CD4-positive, alpha-beta T cell treated with Interleukin-6 at 100 ng/mL for 8 hours (primary cell): Measurements from ENCODE around the gene DHRS9.
A peak's percentile ranks its signal among the peaks of the same experiment; 100 is the strongest.
"Not testable (repeated sequence)": the region's sequence is repeated elsewhere in the genome, so short reads cannot be mapped to it uniquely, and the experiment has no call there.

Experiments
- DNase-seq: peaks from one replicate; pipeline ENCODE4 v3.0.0-alpha.2; 2020; ENCODE audit warnings: mixed read lengths, low spot score

Gene DHRS9

DNA sequence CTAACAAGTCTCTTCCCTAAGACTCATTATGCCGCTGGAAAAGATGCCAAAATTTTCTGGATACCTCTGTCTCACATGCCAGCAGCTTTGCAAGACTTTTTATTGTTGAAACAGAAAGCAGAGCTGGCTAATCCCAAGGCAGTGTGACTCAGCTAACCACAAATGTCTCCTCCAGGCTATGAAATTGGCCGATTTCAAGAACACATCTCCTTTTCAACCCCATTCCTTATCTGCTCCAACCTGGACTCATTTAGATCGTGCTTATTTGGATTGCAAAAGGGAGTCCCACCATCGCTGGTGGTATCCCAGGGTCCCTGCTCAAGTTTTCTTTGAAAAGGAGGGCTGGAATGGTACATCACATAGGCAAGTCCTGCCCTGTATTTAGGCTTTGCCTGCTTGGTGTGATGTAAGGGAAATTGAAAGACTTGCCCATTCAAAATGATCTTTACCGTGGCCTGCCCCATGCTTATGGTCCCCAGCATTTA, 26.3 kb downstream of the DHRS9 start:
- DNase-seq: no peak

DNA sequence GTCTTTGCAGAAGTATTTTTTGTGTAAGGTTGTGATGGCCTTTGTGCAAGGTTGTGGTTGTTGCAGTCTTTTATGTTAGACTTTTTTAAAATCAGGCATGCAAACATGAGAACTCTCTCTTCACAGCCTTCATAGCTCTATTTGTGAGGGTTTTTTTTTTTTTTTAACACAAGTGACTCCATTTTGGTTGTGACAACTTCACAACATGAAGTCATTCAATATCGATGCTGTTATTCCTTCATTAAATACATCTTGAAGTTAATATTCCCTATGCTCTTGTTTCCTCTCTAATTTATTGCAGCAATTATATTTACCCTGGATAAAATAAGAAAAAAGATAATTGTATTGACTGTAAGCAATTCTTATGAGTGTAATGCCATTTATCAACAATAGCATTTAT, 35.5 kb downstream of the DHRS9 start:
- no peak for DNase-seq

DNA sequence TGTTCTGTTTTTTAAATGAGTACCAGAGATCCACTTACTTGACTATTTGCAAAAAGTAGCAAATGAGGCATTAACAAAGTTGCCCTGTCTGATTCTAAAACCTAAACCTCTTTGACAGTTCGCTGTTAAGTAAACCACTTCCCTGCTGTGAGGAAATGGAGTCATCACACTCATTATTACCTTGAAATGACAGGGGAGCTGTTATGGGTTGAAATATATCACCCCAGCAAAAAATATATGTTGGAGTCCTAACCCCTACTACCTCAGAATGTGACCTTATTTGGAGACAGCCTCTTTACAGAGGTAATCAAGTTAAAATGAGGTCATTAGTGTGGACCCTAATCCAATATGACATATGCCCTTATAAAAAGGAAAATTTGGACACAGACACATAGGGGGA, 36.1 kb downstream of the DHRS9 start:
- DNase-seq: peak; percentile 36

DNA sequence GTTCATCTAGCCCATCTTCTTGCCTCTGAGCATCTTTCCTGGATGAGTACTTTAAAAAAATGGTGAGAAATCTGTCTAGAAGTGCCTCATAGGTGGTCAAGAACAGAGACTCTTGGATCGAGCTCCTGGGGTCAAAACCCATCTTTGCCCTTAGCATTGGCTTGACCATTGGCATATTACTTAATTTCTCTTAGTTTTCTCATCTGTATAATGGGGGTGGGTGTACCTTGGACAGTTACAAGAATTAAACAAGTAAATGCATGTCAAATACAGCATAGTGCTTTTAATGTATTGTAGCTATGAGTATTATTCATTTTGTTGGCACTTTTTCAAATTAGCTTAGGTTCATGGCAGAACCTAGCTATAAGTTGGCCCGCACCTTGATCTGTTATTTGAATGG, 36.8 kb downstream of the DHRS9 start:
- no peak for DNase-seq

DNA sequence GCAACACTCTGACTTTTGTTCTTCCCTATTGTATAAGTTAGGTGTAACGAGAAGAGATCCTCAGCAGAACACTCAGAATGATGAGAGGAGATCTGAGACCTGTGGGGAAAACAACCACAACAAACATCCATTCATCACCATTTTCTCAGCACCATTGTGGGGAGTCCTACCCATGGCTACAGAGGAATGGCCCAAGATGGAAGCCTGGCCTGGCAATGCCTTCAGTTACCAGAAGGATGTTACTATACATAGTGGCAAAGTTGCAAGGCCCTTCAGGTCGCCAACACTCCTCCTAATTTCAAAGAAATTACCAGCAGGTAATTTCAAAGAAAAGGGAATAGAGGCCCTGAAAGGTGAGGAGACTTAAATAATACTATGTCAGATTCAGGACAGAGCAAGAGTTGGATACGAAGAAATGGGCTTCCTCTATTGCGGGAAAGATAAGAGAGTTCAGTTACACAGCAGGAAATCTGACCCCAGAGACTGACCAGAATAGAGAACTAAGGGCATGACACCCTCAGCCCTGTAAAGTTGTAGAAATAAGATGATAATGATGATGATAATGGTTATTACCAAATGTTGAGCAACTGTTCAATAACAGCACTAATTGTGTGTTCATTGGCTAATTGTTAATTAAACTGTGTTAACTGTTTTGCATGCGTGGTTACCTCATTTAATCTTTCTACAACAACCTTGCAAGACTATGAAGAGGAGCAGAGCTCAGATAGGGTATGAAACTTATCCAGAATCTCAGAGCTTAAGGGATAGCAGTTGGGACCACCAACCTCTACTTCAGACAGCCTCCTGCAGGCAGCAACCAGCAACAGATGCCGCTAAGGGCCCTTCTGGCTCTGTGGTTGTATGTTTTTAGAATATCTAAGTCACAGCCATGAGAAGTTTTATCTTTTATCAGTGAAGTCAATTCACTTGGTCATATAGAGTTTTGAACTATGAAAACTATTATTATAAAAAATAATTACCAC, 37.5 kb downstream of the DHRS9 start:
- DNase-seq: no peak

DNA sequence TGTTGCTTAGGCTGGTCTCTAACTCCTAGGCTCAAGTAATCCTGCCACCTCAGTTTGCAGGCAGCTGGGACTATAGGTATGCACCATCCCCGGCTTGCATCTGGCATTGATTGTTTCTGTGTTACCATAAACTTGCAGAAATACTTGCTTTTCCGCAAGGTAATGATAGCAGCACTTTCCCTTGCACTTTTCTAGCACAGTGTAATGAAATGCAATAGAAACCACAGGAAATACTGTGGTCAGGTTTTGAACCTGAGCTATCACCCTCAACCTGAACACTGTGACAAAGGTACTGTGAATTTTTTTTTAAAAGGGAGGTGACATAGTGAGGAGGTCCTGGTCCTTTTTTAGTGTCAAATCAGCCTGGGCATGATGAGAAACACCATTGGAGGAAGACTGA, 38.3 kb downstream of the DHRS9 start:
- peak; percentile 69 for DNase-seq

DNA sequence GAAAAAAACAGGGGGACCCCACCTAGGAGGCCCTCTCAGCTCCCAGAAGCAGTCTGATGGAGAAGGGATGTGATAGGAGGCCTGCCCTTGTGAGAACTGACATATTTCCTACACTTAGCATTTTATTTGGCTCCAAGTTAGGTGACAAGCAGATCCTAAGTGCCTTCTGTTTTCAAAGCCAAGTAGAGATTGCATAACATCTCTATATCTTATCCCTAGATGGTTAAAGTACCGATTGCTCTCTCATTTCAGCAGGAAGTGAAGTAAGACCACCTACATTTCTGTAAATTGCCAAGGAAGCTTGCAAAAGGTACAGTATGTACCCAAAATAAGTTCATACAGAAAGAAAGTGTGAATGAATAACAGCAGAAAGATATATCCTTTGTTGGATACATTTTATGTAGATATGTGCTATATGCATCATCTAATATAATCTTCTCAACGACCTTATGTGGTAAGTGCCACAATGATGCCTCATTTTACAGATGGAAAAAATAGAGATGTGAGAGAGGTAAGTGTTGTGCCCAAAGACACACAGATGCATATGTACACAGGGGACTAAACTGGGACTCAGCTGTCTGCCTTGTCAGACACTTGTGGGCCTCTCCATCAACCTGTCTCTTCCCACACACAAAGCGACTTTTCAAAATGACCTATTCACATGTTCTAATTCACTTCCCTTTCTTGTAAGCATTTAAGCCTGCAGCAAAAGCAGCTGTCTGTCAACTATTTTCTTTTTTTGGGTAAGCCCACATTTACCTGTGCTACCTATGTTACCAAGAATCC, 38.9 kb downstream of the DHRS9 start:
- no peak for DNase-seq

DNA sequence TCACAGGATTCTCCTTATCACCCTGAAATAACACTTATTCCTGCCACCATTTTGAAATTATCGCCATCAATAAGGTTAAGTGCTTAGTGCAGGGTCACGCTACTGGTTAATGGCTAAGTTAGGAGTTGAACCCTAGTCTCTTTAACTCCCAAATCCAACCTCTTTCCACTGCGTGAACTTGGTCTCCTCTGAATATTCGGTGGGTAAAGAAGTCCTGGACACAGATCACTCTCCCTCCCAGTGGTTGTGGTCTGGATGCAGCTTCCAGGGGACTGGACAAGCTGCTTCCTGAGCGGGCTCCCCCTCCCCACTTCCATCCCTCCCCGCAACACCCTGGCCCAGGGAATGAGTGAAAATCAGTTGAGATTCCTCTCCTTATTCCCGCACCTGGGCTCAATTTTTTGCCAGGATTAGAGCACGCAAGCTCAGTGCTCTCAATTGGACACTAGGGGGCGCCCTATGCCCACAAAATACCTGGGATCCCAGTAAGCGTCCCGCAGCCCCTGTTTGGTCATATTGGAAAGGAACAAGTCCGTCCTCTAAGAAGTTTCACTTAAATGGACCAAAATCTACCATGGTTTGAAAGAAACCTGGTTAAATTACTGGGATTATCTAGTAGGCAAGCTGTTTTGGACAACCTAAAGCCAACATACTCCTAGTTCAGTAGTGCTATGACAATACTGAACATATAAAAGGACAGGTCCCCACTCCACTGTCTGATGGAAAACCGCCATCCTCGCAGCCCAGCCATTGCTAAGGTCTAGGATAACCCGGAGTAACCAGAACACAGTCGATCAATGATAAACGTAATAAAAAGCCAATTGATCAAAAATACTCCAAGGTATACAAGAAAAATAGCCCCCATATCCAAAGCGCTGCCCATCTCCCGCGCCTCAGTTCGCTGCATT, 40.4 kb downstream of the DHRS9 start:
- DNase-seq: peak; percentile 72

DNA sequence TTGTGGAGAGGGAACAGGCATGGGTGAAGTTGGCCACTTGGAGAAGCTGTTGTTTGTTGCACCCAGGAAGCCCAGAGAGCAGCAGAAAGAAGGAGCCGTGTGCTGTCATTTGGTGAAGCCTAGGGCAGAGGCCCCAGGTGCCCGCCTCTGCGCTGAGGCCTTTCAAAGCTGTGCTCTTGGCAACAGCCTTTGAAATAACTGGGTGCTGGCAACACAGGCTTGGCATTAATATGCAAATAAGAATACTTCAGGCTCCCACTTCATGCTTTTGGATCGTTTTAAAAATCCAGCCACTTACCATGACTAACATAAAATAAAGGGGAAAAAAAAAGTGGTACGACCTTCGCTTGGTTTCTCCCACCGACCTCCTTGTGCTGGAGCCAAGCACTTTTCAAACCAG, 41.1 kb downstream of the DHRS9 start:
- DNase-seq: no peak

DNA sequence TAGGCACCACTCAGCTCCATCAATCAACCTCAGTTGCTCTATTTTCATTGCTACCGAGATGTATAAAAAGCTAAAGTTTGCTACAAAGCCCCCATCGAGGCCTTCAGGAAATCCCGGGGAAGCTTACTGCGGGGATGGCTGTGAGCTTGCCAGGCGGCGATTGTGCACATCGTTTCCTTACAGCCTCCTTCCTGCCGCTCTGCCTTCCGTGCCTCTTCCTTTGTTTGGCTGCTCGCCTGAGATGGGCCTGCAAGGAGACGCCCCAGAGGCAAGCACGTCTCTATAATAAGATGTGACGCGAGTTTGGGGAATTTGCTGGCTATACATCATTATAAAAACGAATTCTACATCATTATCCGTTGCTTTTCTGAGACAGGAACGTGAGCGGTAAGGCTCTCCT, 41.6 kb downstream of the DHRS9 start:
- DNase-seq: no peak

DNA sequence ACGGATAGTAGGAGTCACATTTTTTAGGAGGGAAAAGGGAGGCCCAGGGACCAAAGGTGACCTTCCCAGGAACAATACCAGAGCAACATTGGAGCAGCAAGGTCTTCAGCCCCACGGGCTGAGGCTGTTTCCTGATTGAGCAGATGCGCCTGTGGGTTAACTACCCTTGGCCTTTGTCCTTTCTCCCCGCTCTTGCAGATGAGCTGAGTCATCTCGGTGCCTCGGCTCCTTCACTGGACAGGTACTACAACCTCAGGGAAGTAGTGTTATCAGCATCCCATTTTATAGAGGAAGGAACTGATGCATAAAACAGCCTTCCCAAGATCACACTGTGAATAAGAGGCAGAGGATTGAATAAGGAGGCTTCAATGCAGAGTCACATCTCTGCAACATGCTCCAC, 43.5 kb downstream of the DHRS9 start:
- no peak for DNase-seq

DNA sequence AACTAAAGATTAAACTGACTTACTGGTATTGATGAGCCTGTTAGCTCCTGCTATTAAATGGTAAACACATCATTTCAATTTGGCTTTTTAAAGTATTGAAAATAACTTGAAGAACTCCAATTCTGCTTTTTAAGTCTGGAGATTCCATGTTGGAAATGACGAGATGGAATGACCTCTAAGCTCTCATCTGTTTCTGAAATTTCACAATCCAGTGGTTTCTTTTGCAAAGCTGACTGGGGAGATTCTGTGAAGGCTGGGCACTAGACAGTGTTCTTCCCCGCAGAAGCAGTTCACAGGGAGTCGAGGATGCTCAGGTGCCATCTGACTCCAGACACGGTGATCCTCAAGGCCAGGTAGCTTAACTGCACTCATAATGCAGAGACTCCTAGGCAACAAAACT, 44.7 kb downstream of the DHRS9 start:
- DNase-seq: no peak

DNA sequence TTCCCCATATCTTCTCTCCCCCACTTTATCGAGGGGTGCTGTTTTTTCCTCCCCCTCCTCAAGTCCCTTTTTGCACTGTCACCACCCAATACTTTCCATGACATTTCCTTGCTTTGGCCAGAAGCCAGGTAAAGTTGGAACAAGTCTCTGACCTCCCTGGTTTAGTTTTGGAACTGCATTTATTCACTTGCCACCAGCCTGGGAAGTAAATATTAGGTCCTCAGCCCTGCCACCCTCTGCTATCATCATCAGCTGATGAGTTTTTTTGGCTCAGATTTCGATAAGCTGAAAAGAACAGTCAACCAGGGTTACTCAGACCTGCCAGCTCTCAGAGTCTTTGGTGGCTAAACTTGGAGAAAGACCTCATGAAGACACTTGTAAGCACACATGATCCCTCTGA, 47.0 kb downstream of the DHRS9 start:
- no peak for DNase-seq

DNA sequence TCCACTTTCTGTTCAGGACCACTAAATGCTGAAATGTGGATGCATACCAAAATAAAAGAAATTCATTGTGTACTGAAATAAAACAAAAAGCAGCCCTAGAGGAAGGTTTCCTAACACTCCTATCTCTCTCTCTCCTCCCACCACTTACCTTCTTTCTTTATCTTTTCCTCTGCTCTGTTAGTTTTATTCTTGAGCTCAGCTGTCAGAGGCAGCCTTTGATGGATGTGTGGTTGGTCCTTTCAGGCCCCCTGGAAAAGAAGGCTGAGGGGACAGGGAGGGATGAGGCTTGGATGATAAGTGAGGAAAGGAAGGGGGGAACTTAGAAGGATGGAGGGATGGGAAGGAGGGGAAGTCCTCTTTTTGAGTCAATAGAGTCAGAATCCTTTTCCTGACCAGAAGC, 47.6 kb downstream of the DHRS9 start:
- DNase-seq: no peak

DNA sequence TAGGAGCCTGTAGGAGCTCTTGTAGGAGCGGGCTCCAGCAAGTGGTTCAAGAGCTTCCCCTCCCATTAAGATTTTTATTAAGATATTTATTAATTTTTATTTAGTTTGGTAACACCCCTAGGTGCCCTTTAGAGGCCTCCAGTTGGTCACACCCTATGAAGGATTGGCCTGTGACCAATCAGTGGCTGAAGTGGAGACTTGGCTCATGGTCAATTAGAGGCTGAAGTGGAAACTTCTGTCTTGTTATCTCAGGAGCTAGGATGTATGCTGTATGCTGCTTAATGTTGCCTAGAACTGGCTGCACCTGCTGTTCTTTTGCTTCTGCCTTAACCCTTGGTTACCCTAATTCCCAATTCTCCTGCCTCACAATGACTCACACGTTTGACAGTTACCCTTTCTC, 48.7 kb downstream of the DHRS9 start:
- DNase-seq: no peak

DNA sequence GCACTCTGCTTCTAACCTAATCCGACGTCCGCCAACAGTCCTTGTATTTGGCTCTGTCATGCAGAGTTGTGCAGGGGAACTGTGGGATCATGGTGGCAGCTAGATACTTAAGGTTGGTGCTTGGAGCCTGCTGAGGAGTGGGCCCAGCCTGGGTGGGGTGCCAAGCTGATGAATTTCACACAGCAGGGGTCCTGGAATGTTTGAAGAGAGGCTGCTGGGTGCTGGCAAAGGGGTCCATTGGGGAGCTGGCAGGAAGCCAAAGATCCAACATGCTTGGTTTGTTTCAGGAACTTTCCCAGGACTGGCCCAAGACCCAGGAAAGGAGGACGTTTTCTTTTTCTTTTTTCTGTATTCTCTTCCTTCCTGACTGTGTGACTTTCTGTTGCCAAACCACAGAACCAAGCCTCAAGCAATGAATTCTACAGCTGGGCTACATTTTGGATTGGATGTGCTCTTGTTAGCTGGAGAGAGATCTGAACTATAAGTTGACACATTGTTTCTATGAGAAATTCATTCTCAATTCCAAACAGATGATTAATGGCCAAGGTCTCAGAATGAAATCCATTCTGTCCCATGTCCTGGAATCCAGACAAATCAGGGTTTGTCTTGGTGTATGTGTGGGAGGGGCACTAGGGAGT, 49.9 kb downstream of the DHRS9 start:
- DNase-seq: no peak

DNA sequence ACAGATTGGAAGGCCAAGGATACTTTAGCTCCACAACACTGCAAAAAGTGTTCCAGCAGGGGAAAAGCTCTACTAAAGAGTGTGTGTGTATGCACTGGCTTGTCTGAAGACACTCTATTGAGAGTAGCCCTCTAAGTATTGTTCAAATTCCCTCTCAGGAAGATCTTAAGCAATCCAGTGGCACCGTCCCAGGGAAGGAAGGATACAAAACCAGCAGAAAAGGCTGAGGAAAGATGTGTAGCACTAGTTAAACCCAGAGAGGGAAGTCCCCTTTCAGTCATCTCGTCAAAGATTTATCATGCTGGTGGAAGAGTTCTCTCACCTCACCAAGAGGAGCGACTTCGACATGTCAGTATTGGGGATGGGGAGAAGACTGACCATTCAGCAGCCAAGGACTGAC, 50.5 kb downstream of the DHRS9 start:
- no peak for DNase-seq

DNA sequence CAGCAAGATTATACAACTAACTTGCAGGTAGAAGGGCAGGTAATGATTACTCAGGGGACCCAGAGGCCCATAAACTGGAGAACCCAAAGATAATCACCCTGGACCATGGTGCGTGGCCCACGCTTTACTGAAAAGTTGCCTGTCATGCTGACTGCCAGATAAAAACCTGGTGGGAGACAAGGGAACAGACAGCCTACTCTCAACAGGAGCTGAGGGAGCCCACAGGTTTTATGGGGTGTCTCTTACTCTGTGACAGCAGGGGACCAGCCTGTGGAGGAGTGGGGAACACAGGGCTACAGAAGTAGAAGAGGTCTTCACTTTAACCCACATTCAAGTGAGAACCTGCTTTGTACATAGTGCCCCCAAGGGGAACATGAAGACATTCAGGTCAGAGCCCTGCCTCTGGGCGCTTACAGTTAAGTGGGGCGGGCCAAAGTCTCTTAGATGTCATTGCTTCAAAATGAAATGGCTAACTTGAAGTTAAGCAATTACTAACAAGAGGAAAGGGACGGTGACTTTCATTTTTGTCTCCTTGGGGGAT, 60.4 kb downstream of the DHRS9 start:
- DNase-seq: no peak

DNA sequence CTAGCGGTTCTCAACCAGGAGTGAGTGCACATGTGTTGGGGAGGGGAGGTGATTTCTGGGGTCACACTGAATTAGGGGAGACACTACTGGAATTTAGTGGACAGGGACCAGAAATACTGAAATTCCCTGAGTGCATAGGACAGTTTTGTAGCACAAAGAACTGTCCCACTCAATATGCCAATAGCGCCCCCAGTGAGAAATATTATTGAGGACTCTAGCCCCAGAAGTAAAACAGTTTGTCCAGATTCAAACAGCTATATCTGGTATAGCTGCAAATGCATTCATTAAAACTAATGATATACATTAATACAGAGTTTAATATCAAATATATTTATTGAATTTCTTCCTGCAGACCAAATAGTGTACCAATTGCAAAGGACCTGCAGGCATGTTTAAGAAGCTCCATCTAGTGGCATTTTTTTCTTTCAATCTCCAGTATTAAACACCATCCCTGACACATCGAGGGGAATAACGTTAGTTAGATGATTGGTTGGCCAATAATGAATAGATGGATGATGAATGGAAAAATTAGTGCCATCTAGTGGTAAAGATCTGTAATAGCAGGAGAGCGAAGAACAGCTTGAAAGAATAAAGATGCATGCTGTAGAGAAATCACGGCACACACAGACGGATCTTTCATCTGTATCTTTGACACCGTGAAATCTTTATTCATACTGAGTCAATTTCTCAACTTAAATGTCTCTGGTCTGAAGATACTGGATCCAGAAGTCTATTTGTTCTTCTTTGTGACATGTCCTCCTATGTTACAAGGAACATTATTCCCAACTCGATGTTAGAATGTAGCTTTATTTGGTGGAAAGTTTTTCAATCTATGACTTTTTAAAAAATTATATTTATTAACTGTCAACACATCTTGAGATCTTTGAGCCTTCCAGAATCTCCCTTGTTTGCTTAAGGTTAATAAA, 62.5 kb downstream of the DHRS9 start:
- DNase-seq: peak; percentile 46

DNA sequence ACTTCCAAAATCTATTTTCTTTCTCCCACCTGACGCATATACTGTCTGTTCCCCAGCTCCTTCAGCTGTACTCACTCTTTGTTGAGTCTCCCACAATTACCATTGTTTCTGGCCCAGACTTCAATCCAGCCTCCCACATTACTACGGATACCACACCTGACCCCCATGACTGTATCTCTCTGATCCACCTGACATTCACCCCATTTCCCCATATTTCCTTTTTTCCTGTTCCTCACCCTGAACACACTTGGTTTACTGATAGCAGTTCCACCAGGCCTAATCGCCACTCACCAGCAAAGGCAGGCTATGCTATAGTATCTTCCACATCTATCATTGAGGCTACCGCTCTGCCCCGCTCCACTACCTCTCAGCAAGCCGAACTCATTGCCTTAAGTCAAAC, 64.9 kb downstream of the DHRS9 start:
- not testable (repeated sequence) for DNase-seq
